ENCODE data around the gene NACA2. TPM values are rescaled to one million over a fixed set of nuclear protein-coding genes. Genes with fewer than 3 reads are reported as not detected.

Gene NACA2
- total and polyA plus RNA-seq, 2 of the 8 experiments (the other 6 are each of a cell fraction or from before 2014, with no cell fraction given), result not detected

DNA sequence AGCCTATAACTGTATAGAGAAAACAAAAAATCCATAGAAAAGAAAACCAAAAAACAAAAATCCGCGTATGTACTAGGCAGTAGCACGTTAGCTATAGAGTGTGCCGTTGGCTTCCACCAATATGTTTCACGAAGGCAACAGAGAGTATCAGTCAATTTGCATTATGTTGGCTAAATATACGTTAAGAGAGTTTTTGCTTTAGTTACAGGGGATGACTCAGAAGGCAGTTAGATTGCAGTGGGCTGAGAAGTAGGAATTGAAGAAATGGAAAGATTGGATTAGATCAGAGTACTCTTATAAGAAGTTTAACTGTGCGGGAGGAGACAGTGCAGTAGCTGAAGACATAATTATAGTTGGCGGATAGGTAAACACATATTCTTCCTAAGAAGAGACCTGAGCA, 911 bp upstream of the NACA2 start:
- Histone ChIP-seq H3K36me3 (ENCODE audit: control insufficient read depth in 2 of 4, insufficient read depth in 4 of 4, low read length in 3 of 4) (no peaks in the 10 kb centered on the region), H3K27me3 (replicated peaks in 1 of 4; ENCODE audit: control insufficient read depth in 3 of 4, extremely low read depth in 1 of 4, insufficient read depth in 3 of 4, low read length in 3 of 4) (no peaks in the 10 kb centered on the region), H2BK12ac (ENCODE audit: low read depth, low read length) (no peak overlapping the region), H4K8ac (ENCODE audit: extremely low read depth, insufficient read depth, low read length) (no peak overlapping the region), H4K20me1 (replicated peaks in 1 of 2; ENCODE audit: control insufficient read depth in 1 of 2, insufficient read depth in 2 of 2, low read length in 2 of 2) (no peaks in the 10 kb centered on the region), H4K5ac (ENCODE audit: insufficient read length, low read depth, low read length) (no peak overlapping the region), H2BK15ac (ENCODE audit: low read length) (no peak overlapping the region), H3K23ac (ENCODE audit: insufficient read length) (no peak overlapping the region), H2AFZ (ENCODE audit: low read length) (no peak overlapping the region), H3K4me2 (ENCODE audit: insufficient read depth in 1 of 2, low read depth in 2 of 2, low read length in 2 of 2) (no peak overlapping the region), H3K23me2 (ENCODE audit: low read depth, low read length) (no peaks in the 10 kb centered on the region), H3K18ac (ENCODE audit: extremely low read depth, low read length) (no peak overlapping the region), H3K27ac (ENCODE audit: low read depth, low read length) (no peak overlapping the region), H3K4me1 (replicated peaks in 1 of 4; ENCODE audit: control insufficient read depth in 3 of 4, insufficient read depth in 4 of 4, low read length in 3 of 4) (no peaks in the 10 kb centered on the region), H2AK5ac (ENCODE audit: low read depth, low read length) (no peak overlapping the region), H3K9ac (replicated peaks in 1 of 4; ENCODE audit: extremely low read depth in 1 of 4, low read depth in 3 of 4, low read length in 3 of 4) (no peak overlapping the region), H2BK5ac (ENCODE audit: low read depth, low read length) (no peak overlapping the region), H3K56ac (replicated peaks; ENCODE audit: insufficient read length, low read depth, low read length) (no peak overlapping the region), H3K79me1 (ENCODE audit: low read depth, low read length) (no peaks in the 10 kb centered on the region), H3K14ac (ENCODE audit: insufficient read length) (no peak overlapping the region), H3K4ac (replicated peaks; ENCODE audit: insufficient read length, low read depth, low read length) (no peak overlapping the region), H3K79me2 (ENCODE audit: control insufficient read depth in 1 of 2, insufficient read depth in 2 of 2, low read length in 2 of 2) (no peaks in the 10 kb centered on the region), H2BK20ac (ENCODE audit: low read length) (no peak overlapping the region), H2BK120ac (replicated peaks; ENCODE audit: low read depth, low read length) (no peak overlapping the region), H3K9me3 (ENCODE audit: insufficient read depth in 2 of 2, low read depth in 1 of 2, low read length in 1 of 2) (no peaks in the 10 kb centered on the region), H3K4me3 (ENCODE audit: extremely low read depth in 1 of 4, insufficient read depth in 2 of 4, low read depth in 3 of 4, low read length in 4 of 4) (no peak overlapping the region), H4K91ac (replicated peaks; ENCODE audit: insufficient read length, low read length) (no peak overlapping the region)
- WGBS, 2 experiments (ENCODE audit: extremely low coverage in 1 of 2, insufficient coverage in 1 of 2, insufficient read length in 1 of 2, insufficient replicate concordance in 2 of 2, low coverage in 1 of 2, low lambda C conversion rate in 2 of 2, missing lambda C conversion rate in 1 of 2), result 93% methylated on average over 8 of the region's 8 CpGs; no CpG with 5 or more reads in 1 of the 2 experiments
- ChIA-PET CTCF (ENCODE audit: partially characterized antibody) (no interaction called here), POLR2A (ENCODE audit: partially characterized antibody) (no interaction called here)
- FAIRE-seq (no peak), DNase-seq (ENCODE audit: low read depth in 1 of 2, low spot score in 2 of 2) (no peak)
- TF ChIP-seq PHF8 (conservative IDR thresholded peaks at IDR 0.05; ENCODE audit: low read depth, low read length) (no peak), SIN3A (conservative IDR thresholded peaks at IDR 0.05 in 1 of 2, IDR thresholded peaks at IDR 0.05 in 1 of 2; ENCODE audit: low read depth in 1 of 2, low read length in 2 of 2) (no peak), SIX5 (IDR thresholded peaks at IDR 0.05; ENCODE audit: low read depth, low read length) (no peak), KDM1A (IDR thresholded peaks at IDR 0.05; ENCODE audit: borderline replicate concordance, low read length) (no peak), BACH1 (IDR thresholded peaks at IDR 0.05; ENCODE audit: low read length) (no peak)
- TF ChIP-seq, protein P1, sequence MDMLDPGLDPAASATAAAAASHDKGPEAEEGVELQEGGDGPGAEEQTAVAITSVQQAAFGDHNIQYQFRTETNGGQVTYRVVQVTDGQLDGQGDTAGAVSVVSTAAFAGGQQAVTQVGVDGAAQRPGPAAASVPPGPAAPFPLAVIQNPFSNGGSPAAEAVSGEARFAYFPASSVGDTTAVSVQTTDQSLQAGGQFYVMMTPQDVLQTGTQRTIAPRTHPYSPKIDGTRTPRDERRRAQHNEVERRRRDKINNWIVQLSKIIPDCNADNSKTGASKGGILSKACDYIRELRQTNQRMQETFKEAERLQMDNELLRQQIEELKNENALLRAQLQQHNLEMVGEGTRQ (IDR thresholded peaks at IDR 0.05; ENCODE audit: low read length), result no peak
